Fibroblast of mammary gland (primary cell): ENCODE measurements around the gene XPR1.
A peak's percentile ranks its signal among the peaks of the same experiment; 100 is the strongest.

Experiments
- DNase-seq: peaks from one replicate; pipeline ENCODE4 v3.0.0-alpha.2; 2010; ENCODE audit warnings: low read depth
- H3K4me3 ChIP-seq: 2 replicates; pipeline ENCODE4 v1.5.1; 2011; ENCODE audit warnings: low read depth, mild to moderate bottlenecking, low read length, moderate library complexity; ENCODE audit not compliant: control insufficient read depth
- TF ChIP-seq, protein P1 (sequence below): conservative IDR thresholded peaks from 2 replicates; pipeline ENCODE4 v1.5.1; 2011; ENCODE audit warnings: low read depth, low read length, inconsistent platforms; ENCODE audit not compliant: control insufficient read depth, insufficient read depth

Gene XPR1

GRCh38 chr1:180842052-180842451 is 210.2 kb downstream of the XPR1 start:
- TF ChIP-seq, protein P1, sequence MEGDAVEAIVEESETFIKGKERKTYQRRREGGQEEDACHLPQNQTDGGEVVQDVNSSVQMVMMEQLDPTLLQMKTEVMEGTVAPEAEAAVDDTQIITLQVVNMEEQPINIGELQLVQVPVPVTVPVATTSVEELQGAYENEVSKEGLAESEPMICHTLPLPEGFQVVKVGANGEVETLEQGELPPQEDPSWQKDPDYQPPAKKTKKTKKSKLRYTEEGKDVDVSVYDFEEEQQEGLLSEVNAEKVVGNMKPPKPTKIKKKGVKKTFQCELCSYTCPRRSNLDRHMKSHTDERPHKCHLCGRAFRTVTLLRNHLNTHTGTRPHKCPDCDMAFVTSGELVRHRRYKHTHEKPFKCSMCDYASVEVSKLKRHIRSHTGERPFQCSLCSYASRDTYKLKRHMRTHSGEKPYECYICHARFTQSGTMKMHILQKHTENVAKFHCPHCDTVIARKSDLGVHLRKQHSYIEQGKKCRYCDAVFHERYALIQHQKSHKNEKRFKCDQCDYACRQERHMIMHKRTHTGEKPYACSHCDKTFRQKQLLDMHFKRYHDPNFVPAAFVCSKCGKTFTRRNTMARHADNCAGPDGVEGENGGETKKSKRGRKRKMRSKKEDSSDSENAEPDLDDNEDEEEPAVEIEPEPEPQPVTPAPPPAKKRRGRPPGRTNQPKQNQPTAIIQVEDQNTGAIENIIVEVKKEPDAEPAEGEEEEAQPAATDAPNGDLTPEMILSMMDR = no peak
- DNase-seq = peak; percentile 64
- H3K4me3 ChIP-seq = no peak overlapping the region

GRCh38 chr1:180842491-180843275 is 210.9 kb downstream of the XPR1 start:
- TF ChIP-seq, protein P1 = no peak
- DNase-seq = peak; percentile 61

GRCh38 chr1:180845352-180845751 is 213.5 kb downstream of the XPR1 start:
- no peak overlapping the region for H3K4me3 ChIP-seq
- no peak for DNase-seq
- TF ChIP-seq, protein P1 = no peak

More at GRCh38 chr1:180842491-180843275, 210.9 kb downstream of the XPR1 start:
- no peak overlapping the region for H3K4me3 ChIP-seq

DNA sequence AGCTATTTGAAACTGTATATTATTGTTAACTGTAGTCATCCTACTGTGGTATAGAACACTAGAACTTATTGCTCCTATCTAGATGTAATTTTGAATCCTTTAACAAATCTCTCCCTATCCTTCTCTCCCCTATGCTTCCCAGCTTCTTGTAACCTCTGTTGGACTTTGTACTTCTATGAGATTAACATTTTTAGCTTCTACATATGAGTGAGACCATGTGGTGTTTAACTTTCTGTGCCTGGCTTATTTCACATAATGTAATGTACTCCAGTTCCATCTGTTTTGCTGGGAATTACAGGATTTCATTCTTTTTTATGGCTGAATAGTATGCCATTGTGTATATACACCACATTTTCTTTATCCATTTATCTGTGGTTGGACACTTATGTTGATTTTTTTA is 216.4 kb downstream of the XPR1 start:
- H3K4me3 ChIP-seq = no peak overlapping the region
- no peak for DNase-seq
- TF ChIP-seq, protein P1 = no peak

GRCh38 chr1:180849031-180849775 is 217.4 kb downstream of the XPR1 start:
- TF ChIP-seq, protein P1 = no peak
- H3K4me3 ChIP-seq = no peak overlapping the region
- no peak for DNase-seq

GRCh38 chr1:180851995-180852887 is 220.4 kb downstream of the XPR1 start:
- TF ChIP-seq, protein P1 = no peak
- no peak for DNase-seq
- no peak overlapping the region for H3K4me3 ChIP-seq
